ENCODE measurements around the gene PASK.

The PASK gene

GRCh38 chr2:241120440-241120839 is 28.8 kb downstream of the PASK start:
- Histone ChIP-seq H3K36me3 (ENCODE audit: control insufficient read depth, low read depth, low read length) (peaks cover 15% of the 10 kb centered on the region), H3K27me3 (ENCODE audit: control insufficient read depth, insufficient read depth, low read length) (no peaks in the 10 kb centered on the region), H3K4me3 (ENCODE audit: low read length) (no peak overlapping the region), H3K27ac (ENCODE audit: low read length) (no peak overlapping the region), H3K4me1 (ENCODE audit: control insufficient read depth, low read depth, low read length) (no peaks in the 10 kb centered on the region), H3K9ac (ENCODE audit: low read length) (no peak overlapping the region), H3K9me3 (ENCODE audit: control insufficient read depth, low read depth, low read length) (no peaks in the 10 kb centered on the region)

GRCh38 chr2:241118737-241119505 is 30.4 kb downstream of the PASK start:
- Histone ChIP-seq H3K27ac (ENCODE audit: low read length) (no peak overlapping the region), H3K9me3 (ENCODE audit: control insufficient read depth, low read depth, low read length) (no peaks in the 10 kb centered on the region), H3K4me3 (ENCODE audit: low read length) (no peak overlapping the region), H3K27me3 (ENCODE audit: control insufficient read depth, insufficient read depth, low read length) (no peaks in the 10 kb centered on the region), H3K9ac (ENCODE audit: low read length) (no peak overlapping the region), H3K4me1 (ENCODE audit: control insufficient read depth, low read depth, low read length) (no peaks in the 10 kb centered on the region), H3K36me3 (ENCODE audit: control insufficient read depth, low read depth, low read length) (peaks cover 22% of the 10 kb centered on the region)

GRCh38 chr2:241116606-241117560 is 32.4 kb downstream of the PASK start:
- Histone ChIP-seq H3K4me1 (ENCODE audit: control insufficient read depth, low read depth, low read length) (no peaks in the 10 kb centered on the region), H3K4me3 (ENCODE audit: low read length) (no peak overlapping the region), H3K27ac (ENCODE audit: low read length) (no peak overlapping the region), H3K27me3 (ENCODE audit: control insufficient read depth, insufficient read depth, low read length) (no peaks in the 10 kb centered on the region), H3K9me3 (ENCODE audit: control insufficient read depth, low read depth, low read length) (no peaks in the 10 kb centered on the region), H3K36me3 (ENCODE audit: control insufficient read depth, low read depth, low read length) (peaks cover 27% of the 10 kb centered on the region), H3K9ac (ENCODE audit: low read length) (no peak overlapping the region)

- H3K27me3 ChIP-seq (ENCODE audit: control insufficient read depth, insufficient read depth, low read length), result no peaks in the 10 kb centered on the region
- no peaks in the 10 kb centered on the region for H3K9me3 ChIP-seq (ENCODE audit: control insufficient read depth, low read depth, low read length)
Observed at GRCh38 chr2:241115361-241115760, 33.9 kb downstream of the PASK start.

GRCh38 chr2:241114836-241115235 is 34.4 kb downstream of the PASK start:
- Histone ChIP-seq H3K27ac (ENCODE audit: low read length) (no peak overlapping the region), H3K9ac (ENCODE audit: low read length) (no peak overlapping the region), H3K36me3 (ENCODE audit: control insufficient read depth, low read depth, low read length) (peaks cover 15% of the 10 kb centered on the region), H3K9me3 (ENCODE audit: control insufficient read depth, low read depth, low read length) (no peaks in the 10 kb centered on the region), H3K4me1 (ENCODE audit: control insufficient read depth, low read depth, low read length) (no peaks in the 10 kb centered on the region), H3K27me3 (ENCODE audit: control insufficient read depth, insufficient read depth, low read length) (no peaks in the 10 kb centered on the region), H3K4me3 (ENCODE audit: low read length) (no peak overlapping the region)

More at GRCh38 chr2:241115361-241115760, 33.9 kb downstream of the PASK start:
- no peaks in the 10 kb centered on the region for H3K4me1 ChIP-seq (ENCODE audit: control insufficient read depth, low read depth, low read length)
- no peak overlapping the region for H3K4me3 ChIP-seq (ENCODE audit: low read length)
- no peak overlapping the region for H3K9ac ChIP-seq (ENCODE audit: low read length)
- peaks cover 15% of the 10 kb centered on the region for H3K36me3 ChIP-seq (ENCODE audit: control insufficient read depth, low read depth, low read length)
- no peak overlapping the region for H3K27ac ChIP-seq (ENCODE audit: low read length)

- Histone ChIP-seq H3K4me3 (ENCODE audit: low read length) (no peak overlapping the region), H3K4me1 (ENCODE audit: control insufficient read depth, low read depth, low read length) (no peaks in the 10 kb centered on the region), H3K9ac (ENCODE audit: low read length) (no peak overlapping the region), H3K9me3 (ENCODE audit: control insufficient read depth, low read depth, low read length) (no peaks in the 10 kb centered on the region), H3K27ac (ENCODE audit: low read length) (no peak overlapping the region), H3K36me3 (ENCODE audit: control insufficient read depth, low read depth, low read length) (peaks cover 15% of the 10 kb centered on the region), H3K27me3 (ENCODE audit: control insufficient read depth, insufficient read depth, low read length) (no peaks in the 10 kb centered on the region)
Observed at GRCh38 chr2:241112592-241112991, 36.7 kb downstream of the PASK start.

- Histone ChIP-seq H3K36me3 (ENCODE audit: control insufficient read depth, low read depth, low read length) (peaks cover 17% of the 10 kb centered on the region), H3K27me3 (ENCODE audit: control insufficient read depth, insufficient read depth, low read length) (no peaks in the 10 kb centered on the region), H3K9me3 (ENCODE audit: control insufficient read depth, low read depth, low read length) (no peaks in the 10 kb centered on the region), H3K4me1 (ENCODE audit: control insufficient read depth, low read depth, low read length) (no peaks in the 10 kb centered on the region), H3K9ac (ENCODE audit: low read length) (no peak overlapping the region), H3K27ac (ENCODE audit: low read length) (no peak overlapping the region), H3K4me3 (ENCODE audit: low read length) (no peak overlapping the region)
Observed at GRCh38 chr2:241112046-241112445, 37.2 kb downstream of the PASK start.

- H3K9me3 ChIP-seq (ENCODE audit: control insufficient read depth, low read depth, low read length), result no peaks in the 10 kb centered on the region
- no peak overlapping the region for H3K27ac ChIP-seq (ENCODE audit: low read length)
- no peak overlapping the region for H3K4me3 ChIP-seq (ENCODE audit: low read length)
- no peaks in the 10 kb centered on the region for H3K27me3 ChIP-seq (ENCODE audit: control insufficient read depth, insufficient read depth, low read length)
- no peak overlapping the region for H3K9ac ChIP-seq (ENCODE audit: low read length)
- H3K4me1 ChIP-seq (ENCODE audit: control insufficient read depth, low read depth, low read length), result no peaks in the 10 kb centered on the region
- H3K36me3 ChIP-seq (ENCODE audit: control insufficient read depth, low read depth, low read length), result peaks cover 20% of the 10 kb centered on the region
Observed at GRCh38 chr2:241111440-241111805, 37.8 kb downstream of the PASK start.

- Histone ChIP-seq H3K27ac (ENCODE audit: low read length) (no peak overlapping the region), H3K9me3 (ENCODE audit: control insufficient read depth, low read depth, low read length) (no peaks in the 10 kb centered on the region), H3K4me3 (ENCODE audit: low read length) (no peak overlapping the region), H3K36me3 (ENCODE audit: control insufficient read depth, low read depth, low read length) (peaks cover 20% of the 10 kb centered on the region), H3K4me1 (ENCODE audit: control insufficient read depth, low read depth, low read length) (no peaks in the 10 kb centered on the region), H3K27me3 (ENCODE audit: control insufficient read depth, insufficient read depth, low read length) (no peaks in the 10 kb centered on the region), H3K9ac (ENCODE audit: low read length) (no peak overlapping the region)
Observed at GRCh38 chr2:241110607-241111439, 38.4 kb downstream of the PASK start.

- peaks cover 20% of the 10 kb centered on the region for H3K36me3 ChIP-seq (ENCODE audit: control insufficient read depth, low read depth, low read length)
- H3K27me3 ChIP-seq (ENCODE audit: control insufficient read depth, insufficient read depth, low read length), result no peaks in the 10 kb centered on the region
- H3K4me1 ChIP-seq (ENCODE audit: control insufficient read depth, low read depth, low read length), result no peaks in the 10 kb centered on the region
- H3K9ac ChIP-seq (ENCODE audit: low read length), result no peak overlapping the region
- H3K27ac ChIP-seq (ENCODE audit: low read length), result no peak overlapping the region
- H3K9me3 ChIP-seq (ENCODE audit: control insufficient read depth, low read depth, low read length), result no peaks in the 10 kb centered on the region
- H3K4me3 ChIP-seq (ENCODE audit: low read length), result no peak overlapping the region
Observed at GRCh38 chr2:241110089-241110606, 39.1 kb downstream of the PASK start.
